Measurements from ENCODE around the gene AFM. TPM values are rescaled to one million over a fixed set of nuclear protein-coding genes. Genes with fewer than 3 reads are reported as not detected.

Gene AFM
- total and polyA plus RNA-seq, 2 of the 13 experiments (the other 11 are each of a cell fraction or from before 2014, with no cell fraction given): 0.13 to 1.8 TPM

DNA sequence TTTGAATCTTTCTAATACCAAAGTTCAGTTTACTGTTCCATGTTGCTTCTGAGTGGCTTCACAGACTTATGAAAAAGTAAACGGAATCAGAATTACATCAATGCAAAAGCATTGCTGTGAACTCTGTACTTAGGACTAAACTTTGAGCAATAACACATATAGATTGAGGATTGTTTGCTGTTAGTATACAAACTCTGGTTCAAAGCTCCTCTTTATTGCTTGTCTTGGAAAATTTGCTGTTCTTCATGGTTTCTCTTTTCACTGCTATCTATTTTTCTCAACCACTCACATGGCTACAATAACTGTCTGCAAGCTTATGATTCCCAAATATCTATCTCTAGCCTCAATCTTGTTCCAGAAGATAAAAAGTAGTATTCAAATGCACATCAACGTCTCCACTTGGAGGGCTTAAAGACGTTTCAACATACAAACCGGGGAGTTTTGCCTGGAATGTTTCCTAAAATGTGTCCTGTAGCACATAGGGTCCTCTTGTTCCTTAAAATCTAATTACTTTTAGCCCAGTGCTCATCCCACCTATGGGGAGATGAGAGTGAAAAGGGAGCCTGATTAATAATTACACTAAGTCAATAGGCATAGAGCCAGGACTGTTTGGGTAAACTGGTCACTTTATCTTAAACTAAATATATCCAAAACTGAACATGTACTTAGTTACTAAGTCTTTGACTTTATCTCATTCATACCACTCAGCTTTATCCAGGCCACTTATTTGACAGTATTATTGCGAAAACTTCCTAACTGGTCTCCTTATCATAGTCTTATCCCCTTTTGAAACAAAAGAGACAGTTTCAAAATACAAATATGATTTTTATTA is 49.2 kb upstream of the AFM start (continued):
- TF ChIP-seq, protein P1, sequence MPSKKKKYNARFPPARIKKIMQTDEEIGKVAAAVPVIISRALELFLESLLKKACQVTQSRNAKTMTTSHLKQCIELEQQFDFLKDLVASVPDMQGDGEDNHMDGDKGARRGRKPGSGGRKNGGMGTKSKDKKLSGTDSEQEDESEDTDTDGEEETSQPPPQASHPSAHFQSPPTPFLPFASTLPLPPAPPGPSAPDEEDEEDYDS (CRISPR knock-in tag; IDR thresholded peaks at IDR 0.05): no peak; the same call in 1 of the 2 replicates
- no peak for TF ChIP-seq KDM5B (CRISPR knock-in tag; IDR thresholded peaks at IDR 0.05; ENCODE audit: borderline replicate concordance)
- peak; percentile 79 for TF ChIP-seq FOXP1 (IDR thresholded peaks at IDR 0.05)
- peak; percentile 98 for TF ChIP-seq FOXP1 (CRISPR knock-in tag; IDR thresholded peaks at IDR 0.05)
- TF ChIP-seq, protein P2, sequence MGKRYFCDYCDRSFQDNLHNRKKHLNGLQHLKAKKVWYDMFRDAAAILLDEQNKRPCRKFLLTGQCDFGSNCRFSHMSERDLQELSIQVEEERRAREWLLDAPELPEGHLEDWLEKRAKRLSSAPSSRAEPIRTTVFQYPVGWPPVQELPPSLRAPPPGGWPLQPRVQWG (CRISPR knock-in tag; IDR thresholded peaks at IDR 0.05; ENCODE audit: borderline replicate concordance, low read depth): no peak
- TF ChIP-seq IKZF4 (CRISPR knock-in tag; IDR thresholded peaks at IDR 0.05; ENCODE audit: borderline replicate concordance, low read depth, not compliant biosample characterization): no peak
- peak; percentile 55 for TF ChIP-seq ZEB1 (IDR thresholded peaks at IDR 0.05; ENCODE audit: insufficient replicate concordance, low read depth)
- peak; percentile 28; the same call in 1 of the 2 replicates for TF ChIP-seq IRF2 (CRISPR knock-in tag; IDR thresholded peaks at IDR 0.05)
- TF ChIP-seq, protein P3, sequence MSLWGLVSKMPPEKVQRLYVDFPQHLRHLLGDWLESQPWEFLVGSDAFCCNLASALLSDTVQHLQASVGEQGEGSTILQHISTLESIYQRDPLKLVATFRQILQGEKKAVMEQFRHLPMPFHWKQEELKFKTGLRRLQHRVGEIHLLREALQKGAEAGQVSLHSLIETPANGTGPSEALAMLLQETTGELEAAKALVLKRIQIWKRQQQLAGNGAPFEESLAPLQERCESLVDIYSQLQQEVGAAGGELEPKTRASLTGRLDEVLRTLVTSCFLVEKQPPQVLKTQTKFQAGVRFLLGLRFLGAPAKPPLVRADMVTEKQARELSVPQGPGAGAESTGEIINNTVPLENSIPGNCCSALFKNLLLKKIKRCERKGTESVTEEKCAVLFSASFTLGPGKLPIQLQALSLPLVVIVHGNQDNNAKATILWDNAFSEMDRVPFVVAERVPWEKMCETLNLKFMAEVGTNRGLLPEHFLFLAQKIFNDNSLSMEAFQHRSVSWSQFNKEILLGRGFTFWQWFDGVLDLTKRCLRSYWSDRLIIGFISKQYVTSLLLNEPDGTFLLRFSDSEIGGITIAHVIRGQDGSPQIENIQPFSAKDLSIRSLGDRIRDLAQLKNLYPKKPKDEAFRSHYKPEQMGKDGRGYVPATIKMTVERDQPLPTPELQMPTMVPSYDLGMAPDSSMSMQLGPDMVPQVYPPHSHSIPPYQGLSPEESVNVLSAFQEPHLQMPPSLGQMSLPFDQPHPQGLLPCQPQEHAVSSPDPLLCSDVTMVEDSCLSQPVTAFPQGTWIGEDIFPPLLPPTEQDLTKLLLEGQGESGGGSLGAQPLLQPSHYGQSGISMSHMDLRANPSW (CRISPR knock-in tag; IDR thresholded peaks at IDR 0.05; ENCODE audit: borderline replicate concordance): peak; percentile 50; the same call in 1 of the 2 replicates
- TF ChIP-seq FOXO1 (CRISPR knock-in tag; IDR thresholded peaks at IDR 0.05): peak; percentile 96
- TF ChIP-seq, protein P4, sequence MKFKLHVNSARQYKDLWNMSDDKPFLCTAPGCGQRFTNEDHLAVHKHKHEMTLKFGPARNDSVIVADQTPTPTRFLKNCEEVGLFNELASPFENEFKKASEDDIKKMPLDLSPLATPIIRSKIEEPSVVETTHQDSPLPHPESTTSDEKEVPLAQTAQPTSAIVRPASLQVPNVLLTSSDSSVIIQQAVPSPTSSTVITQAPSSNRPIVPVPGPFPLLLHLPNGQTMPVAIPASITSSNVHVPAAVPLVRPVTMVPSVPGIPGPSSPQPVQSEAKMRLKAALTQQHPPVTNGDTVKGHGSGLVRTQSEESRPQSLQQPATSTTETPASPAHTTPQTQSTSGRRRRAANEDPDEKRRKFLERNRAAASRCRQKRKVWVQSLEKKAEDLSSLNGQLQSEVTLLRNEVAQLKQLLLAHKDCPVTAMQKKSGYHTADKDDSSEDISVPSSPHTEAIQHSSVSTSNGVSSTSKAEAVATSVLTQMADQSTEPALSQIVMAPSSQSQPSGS (CRISPR knock-in tag; IDR thresholded peaks at IDR 0.05): peak; percentile 99
- no peak for TF ChIP-seq ZNF431 (CRISPR knock-in tag; IDR thresholded peaks at IDR 0.05; ENCODE audit: borderline replicate concordance, low read depth)
- TF ChIP-seq ATRX (CRISPR knock-in tag; IDR thresholded peaks at IDR 0.05; ENCODE audit: borderline replicate concordance): no peak
- TF ChIP-seq ZNF12 (CRISPR knock-in tag; IDR thresholded peaks at IDR 0.05): no peak; the same call in 1 of the 2 replicates
- 0 out of 2 replicates have a peak, but pooled peaks have one; percentile 29 for TF ChIP-seq ZMAT3 (CRISPR knock-in tag; conservative IDR thresholded peaks at IDR 0.05)
- TF ChIP-seq MBD4 (IDR thresholded peaks at IDR 0.05; ENCODE audit: borderline replicate concordance, low read length): peak; percentile 77; the same call in 1 of the 2 replicates
- TF ChIP-seq MEF2D (CRISPR knock-in tag; IDR thresholded peaks at IDR 0.05): peak; percentile 91
- TF ChIP-seq GFI1 (CRISPR knock-in tag; IDR thresholded peaks at IDR 0.05; ENCODE audit: borderline replicate concordance): peak; percentile 72
- TF ChIP-seq ZNF562 (CRISPR knock-in tag; IDR thresholded peaks at IDR 0.05; ENCODE audit: borderline replicate concordance): no peak
- TF ChIP-seq ZNF556 (CRISPR knock-in tag; IDR thresholded peaks at IDR 0.05; ENCODE audit: borderline replicate concordance): peak; percentile 22; the same call in 1 of the 2 replicates
- TF ChIP-seq, protein P5, sequence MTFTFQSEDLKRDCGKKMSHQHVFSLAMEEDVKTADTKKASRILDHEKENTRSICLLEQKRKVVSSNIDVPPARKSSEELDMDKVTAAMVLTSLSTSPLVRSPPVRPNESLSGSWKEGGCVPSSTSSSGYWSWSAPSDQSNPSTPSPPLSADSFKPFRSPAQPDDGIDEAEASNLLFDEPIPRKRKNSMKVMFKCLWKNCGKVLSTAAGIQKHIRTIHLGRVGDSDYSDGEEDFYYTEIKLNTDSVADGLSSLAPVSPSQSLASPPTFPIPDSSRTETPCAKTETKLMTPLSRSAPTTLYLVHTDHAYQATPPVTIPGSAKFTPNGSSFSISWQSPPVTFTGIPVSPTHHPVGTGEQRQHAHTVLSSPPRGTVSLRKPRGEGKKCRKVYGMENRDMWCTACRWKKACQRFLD (CRISPR knock-in tag; IDR thresholded peaks at IDR 0.05; ENCODE audit: borderline replicate concordance): no peak
- TF ChIP-seq NONO (IDR thresholded peaks at IDR 0.05): no peak
- TF ChIP-seq NONO (CRISPR knock-in tag; conservative IDR thresholded peaks at IDR 0.05): peak; percentile 44
- no peak for TF ChIP-seq HES4 (CRISPR knock-in tag; IDR thresholded peaks at IDR 0.05; ENCODE audit: borderline replicate concordance)
